AG04450 (cell line): Measurements from ENCODE around the gene XPR1. TPM values are rescaled to one million over a fixed set of nuclear protein-coding genes. Genes with fewer than 3 reads are reported as not detected.
"Not testable (repeated sequence)": the region's sequence is repeated elsewhere in the genome, so short reads cannot be mapped to it uniquely, and the experiment has no call there.

ENCODE experiments used
- CTCF ChIA-PET: fragments of 300-600, 350-600 bp; formaldehyde crosslinking; extraction: SDS; loops from one replicate; lab custom pipeline; 2022; ENCODE audit warnings: antibody characterized with exemption, inconsistent platforms; lab: Charles Lee
- POLR2A ChIA-PET: fragments of 350-600 bp; formaldehyde crosslinking; extraction: SDS; loops from one replicate; lab custom pipeline; 2021; ENCODE audit warnings: antibody characterized with exemption, inconsistent platforms; lab: Yijun Ruan, JAX
- DNase-seq: peaks from one replicate; pipeline ENCODE4 v3.0.0-alpha.2; 2011; ENCODE audit warnings: low read depth, low spot score
- H3K27ac ChIP-seq: one replicate; pipeline ENCODE4 v1.5.1; 2012; ENCODE audit warnings: low read depth, low read length, control low read depth
- H3K27me3 ChIP-seq: one replicate; pipeline ENCODE4 v1.6.0; 2012; ENCODE audit warnings: low read length; ENCODE audit not compliant: control insufficient read depth, insufficient read depth
- H3K4me3 ChIP-seq: 2 replicates; pipeline ENCODE4 v1.5.1; 2011; ENCODE audit warnings: mild to moderate bottlenecking, low read depth, low read length, control low read depth
- H3K9me3 ChIP-seq: 2 replicates; pipeline ENCODE4 v1.5.1; 2012; ENCODE audit warnings: low read length; ENCODE audit not compliant: control insufficient read depth, insufficient read depth
- polyA plus RNA-seq: library from polyadenylated mRNA; depleted of rRNA; stranded (reverse); fragments of >200 nt; gene quantifications from 2 replicates; pipeline ENCODE4 v1.2.3, GENCODE V29; 2011
- TF ChIP-seq, protein P1 (sequence below): IDR thresholded peaks from 2 replicates; pipeline ENCODE4 v1.5.1; 2011; ENCODE audit warnings: low read depth, low read length, control low read depth, inconsistent platforms

XPR1 gene
- polyA plus RNA-seq, 1 experiment: 63.2 TPM

DNA sequence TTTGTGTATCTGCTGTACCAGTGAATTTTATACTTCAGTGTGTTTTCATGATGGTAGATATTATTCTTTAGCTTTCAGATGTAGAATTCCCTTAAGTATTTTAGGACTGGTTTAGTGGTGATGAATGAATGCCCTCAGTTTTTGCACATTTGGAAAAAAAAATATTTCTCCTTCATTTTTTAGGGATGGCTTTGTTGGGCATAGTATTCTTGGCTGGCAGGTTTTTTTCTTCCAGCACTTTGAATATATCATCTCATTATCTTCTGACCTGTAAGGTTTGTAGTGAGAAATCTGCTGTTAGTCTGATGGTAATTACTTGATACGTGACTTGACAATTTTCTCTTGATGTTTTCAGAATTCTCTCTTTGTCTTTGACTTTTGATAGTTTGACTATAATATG, 66.8 kb downstream of the XPR1 start:
- ChIA-PET POLR2A (no interaction called here), CTCF (no interaction called here)

DNA sequence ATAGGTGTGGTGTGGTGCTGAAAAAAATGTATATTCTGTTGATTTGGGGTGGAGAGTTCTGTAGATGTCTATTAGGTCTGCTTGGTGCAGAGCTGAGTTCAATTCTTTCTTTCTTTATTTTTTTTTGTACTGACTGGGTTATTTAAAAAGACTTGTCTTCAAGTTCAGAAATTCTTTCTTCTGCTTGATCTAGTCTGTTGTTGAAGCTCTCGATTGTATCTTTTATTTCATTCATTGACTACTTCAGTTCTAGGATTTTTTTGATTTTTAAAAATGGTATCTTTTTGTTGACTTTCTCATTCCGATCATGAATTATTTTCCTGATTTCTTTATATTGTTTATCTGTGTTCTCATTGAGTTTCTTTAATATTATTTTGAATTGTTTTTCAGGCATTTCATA, 70.6 kb downstream of the XPR1 start:
- H3K27me3 ChIP-seq, H3K27ac ChIP-seq, DNase-seq, H3K9me3 ChIP-seq, H3K4me3 ChIP-seq, POLR2A ChIA-PET, CTCF ChIA-PET: not testable (repeated sequence)

More for the DNA sequence above, 66.8 kb downstream of the XPR1 start:
- Histone ChIP-seq H3K27ac (no peak overlapping the region), H3K4me3 (no peak overlapping the region), H3K9me3 (peaks cover 4% of the 10 kb centered on the region), H3K27me3 (no peaks in the 10 kb centered on the region)
- TF ChIP-seq, protein P1, sequence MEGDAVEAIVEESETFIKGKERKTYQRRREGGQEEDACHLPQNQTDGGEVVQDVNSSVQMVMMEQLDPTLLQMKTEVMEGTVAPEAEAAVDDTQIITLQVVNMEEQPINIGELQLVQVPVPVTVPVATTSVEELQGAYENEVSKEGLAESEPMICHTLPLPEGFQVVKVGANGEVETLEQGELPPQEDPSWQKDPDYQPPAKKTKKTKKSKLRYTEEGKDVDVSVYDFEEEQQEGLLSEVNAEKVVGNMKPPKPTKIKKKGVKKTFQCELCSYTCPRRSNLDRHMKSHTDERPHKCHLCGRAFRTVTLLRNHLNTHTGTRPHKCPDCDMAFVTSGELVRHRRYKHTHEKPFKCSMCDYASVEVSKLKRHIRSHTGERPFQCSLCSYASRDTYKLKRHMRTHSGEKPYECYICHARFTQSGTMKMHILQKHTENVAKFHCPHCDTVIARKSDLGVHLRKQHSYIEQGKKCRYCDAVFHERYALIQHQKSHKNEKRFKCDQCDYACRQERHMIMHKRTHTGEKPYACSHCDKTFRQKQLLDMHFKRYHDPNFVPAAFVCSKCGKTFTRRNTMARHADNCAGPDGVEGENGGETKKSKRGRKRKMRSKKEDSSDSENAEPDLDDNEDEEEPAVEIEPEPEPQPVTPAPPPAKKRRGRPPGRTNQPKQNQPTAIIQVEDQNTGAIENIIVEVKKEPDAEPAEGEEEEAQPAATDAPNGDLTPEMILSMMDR: no peak
- no peak for DNase-seq

DNA sequence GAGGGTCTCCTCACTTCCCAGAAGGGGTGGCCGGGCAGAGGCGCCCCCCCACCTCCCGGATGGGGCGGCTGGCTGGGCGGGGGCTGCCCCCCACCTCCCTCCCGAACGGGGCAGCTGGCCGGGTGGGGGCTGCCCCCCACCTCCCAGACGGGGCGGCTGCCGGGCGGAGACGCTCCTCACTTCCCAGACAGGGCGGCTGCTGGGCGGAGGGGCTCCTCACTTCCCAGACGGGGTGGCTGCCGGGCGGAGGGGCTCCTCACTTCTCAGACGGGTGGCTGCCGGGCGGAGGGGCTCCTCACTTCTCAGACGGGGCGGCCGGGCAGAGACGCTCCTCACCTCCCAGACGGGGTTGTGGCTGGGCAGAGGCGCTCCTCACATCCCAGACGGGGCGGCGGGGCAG, 78.9 kb downstream of the XPR1 start:
- H3K9me3 ChIP-seq, H3K27ac ChIP-seq, CTCF ChIA-PET, POLR2A ChIA-PET, H3K27me3 ChIP-seq, H3K4me3 ChIP-seq, DNase-seq: not testable (repeated sequence)

DNA sequence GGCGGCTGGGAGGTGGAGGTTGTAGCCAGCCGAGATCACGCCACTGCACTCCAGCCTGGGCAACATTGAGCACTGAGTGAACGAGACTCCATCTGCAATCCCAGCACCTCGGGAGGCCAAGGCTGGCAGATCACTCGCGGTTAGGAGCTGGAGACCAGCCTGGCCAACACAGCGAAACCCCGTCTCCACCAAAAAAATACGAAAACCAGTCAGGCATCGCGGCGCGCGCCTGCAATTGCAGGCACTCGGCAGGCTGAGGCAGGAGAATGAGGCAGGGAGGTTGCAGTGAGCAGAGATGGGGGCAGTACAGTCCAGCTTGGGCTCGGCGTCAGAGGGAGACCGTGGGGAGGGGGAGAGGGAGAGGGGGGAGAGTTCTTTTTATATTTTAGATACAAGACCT, 79.4 kb downstream of the XPR1 start:
- H3K27ac ChIP-seq, POLR2A ChIA-PET, H3K4me3 ChIP-seq, H3K27me3 ChIP-seq, DNase-seq, CTCF ChIA-PET, H3K9me3 ChIP-seq: not testable (repeated sequence)

DNA sequence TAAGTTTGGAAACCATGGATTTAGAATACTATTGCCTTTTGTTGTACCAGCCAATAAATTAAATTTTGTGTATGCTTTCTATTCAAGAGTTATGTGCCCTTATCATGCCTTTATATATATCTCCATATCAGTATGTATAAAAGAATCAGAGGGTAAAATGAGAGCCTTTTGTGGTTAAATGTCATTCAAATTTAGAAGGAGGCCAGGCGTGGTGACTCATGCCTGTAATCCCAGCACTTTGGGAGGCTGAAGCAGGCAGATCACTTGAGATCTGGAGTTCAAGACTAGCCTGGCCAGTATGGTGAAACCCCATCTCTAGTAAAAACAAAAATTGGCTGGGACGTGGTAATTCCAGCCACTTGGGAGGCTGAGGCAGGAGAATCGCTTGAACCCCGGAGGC, 88.9 kb downstream of the XPR1 start:
- DNase-seq: no peak
- no peaks in the 10 kb centered on the region for H3K9me3 ChIP-seq
- H3K4me3 ChIP-seq: no peak overlapping the region
- no peaks in the 10 kb centered on the region for H3K27me3 ChIP-seq
- POLR2A ChIA-PET: no interaction called here
- CTCF ChIA-PET: no interaction called here
- H3K27ac ChIP-seq: no peak overlapping the region
- TF ChIP-seq, protein P1: no peak

DNA sequence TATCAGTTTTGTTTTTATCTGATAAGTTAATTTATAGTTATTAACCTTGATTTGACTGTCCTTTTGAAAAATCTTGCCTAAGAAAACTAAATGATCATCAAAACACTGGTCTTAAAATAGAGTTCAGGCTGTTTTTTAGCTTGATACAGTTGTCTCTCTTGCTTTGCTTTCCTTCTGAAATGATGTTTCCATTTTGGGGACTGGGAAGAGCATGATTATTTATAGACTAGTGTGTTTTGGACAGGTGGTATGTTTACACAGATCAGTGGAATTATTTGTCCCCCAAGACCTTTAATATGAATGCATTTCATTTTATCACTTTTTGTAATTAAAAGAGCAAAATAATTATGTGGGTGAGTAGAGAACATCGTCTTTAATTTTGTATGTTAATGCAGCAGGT, 90.8 kb downstream of the XPR1 start:
- ChIA-PET CTCF (interaction anchor here (0.9 kb wide), 1 partner anchor 207 kb away, joined by 3 read pairs; no protein-coding TSS in a partner anchor), POLR2A (interaction anchor here (0.6 kb wide), 1 partner anchor 83 kb away, joined by 3 read pairs; no protein-coding TSS in a partner anchor)
- TF ChIP-seq, protein P1: no peak
- no peak overlapping the region for H3K27ac ChIP-seq
- H3K4me3 ChIP-seq: no peak overlapping the region
- no peak for DNase-seq
- 0 out of 2 replicates have a peak, but pooled peaks cover 3% of the 10 kb centered on the region for H3K9me3 ChIP-seq
- no peaks in the 10 kb centered on the region for H3K27me3 ChIP-seq
